Mesodermal cell (in vitro differentiated cells): ENCODE results near the gene ANGPTL2.

Experiments
- H3K27ac ChIP-seq: 2 replicates; pipeline ENCODE4 v1.7.0; 2013; ENCODE audit warnings: mild to moderate bottlenecking, low read depth, low read length, moderate library complexity; ENCODE audit not compliant: severe bottlenecking
- H3K36me3 ChIP-seq: 2 replicates; pipeline ENCODE4 v1.7.1; 2013; ENCODE audit warnings: mild to moderate bottlenecking, low read length, moderate library complexity; ENCODE audit not compliant: control insufficient read depth, insufficient read depth
- H3K4me1 ChIP-seq: one replicate; pipeline ENCODE4 v1.7.1; 2013; ENCODE audit warnings: mild to moderate bottlenecking, low read length; ENCODE audit not compliant: insufficient read depth, control insufficient read depth, poor library complexity, severe bottlenecking
- H3K4me3 ChIP-seq: 2 replicates; pipeline ENCODE4 v1.7.0; 2013; ENCODE audit warnings: low read length, control low read depth, mild to moderate bottlenecking; ENCODE audit not compliant: insufficient read depth, poor library complexity, severe bottlenecking; ENCODE audit errors: extremely low read depth
- H3K9me3 ChIP-seq: 2 replicates; pipeline ENCODE4 v1.7.1; 2013; ENCODE audit warnings: mild to moderate bottlenecking, low read length, moderate library complexity; ENCODE audit not compliant: control insufficient read depth
- WGBS, 2 experiments: methylation state at CpG; one replicate each; pipeline ENCODE4 v1.1.5; 2013; ENCODE audit warnings: missing lambda C conversion rate in 2 of 2; ENCODE audit not compliant: insufficient coverage in 2 of 2; 5-methylcytosine and 5-hydroxymethylcytosine counted together

Gene ANGPTL2

GRCh38 chr9:127067603-127068220 lies 54.7 kb downstream of the ANGPTL2 start:
- no peaks in the 10 kb centered on the region for H3K4me1 ChIP-seq
- no peak overlapping the region for H3K27ac ChIP-seq
- H3K4me3 ChIP-seq: no peak overlapping the region
- WGBS, 2 experiments: 91 to 93% methylated on average over 4 of the region's 5 CpGs
- H3K36me3 ChIP-seq: no peaks in the 10 kb centered on the region
- no peaks in the 10 kb centered on the region for H3K9me3 ChIP-seq

DNA sequence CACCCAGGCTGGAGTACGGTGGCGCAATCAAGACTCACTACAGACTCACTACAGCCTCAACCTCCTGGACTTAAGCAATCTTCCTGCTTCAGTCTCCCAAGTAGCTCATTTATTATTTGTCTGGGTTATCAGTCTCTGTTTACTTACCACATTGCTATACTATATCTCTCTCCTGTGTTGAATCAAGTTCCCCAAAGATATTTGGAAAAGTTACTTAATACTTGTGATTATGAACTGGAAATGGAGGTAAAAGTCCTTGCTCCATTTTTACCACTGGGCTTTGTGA lies 55.6 kb downstream of the ANGPTL2 start:
- no peaks in the 10 kb centered on the region for H3K4me1 ChIP-seq
- no peak overlapping the region for H3K27ac ChIP-seq
- no peaks in the 10 kb centered on the region for H3K36me3 ChIP-seq
- H3K9me3 ChIP-seq: no peaks in the 10 kb centered on the region
- 94% methylated on average over 2 of the region's 2 CpGs; no CpG with 5 or more reads in 1 of the 2 experiments for WGBS, 2 experiments
- H3K4me3 ChIP-seq: no peak overlapping the region

GRCh38 chr9:127066060-127066850 lies 56.2 kb downstream of the ANGPTL2 start:
- Histone ChIP-seq H3K4me3 (no peak overlapping the region), H3K9me3 (no peaks in the 10 kb centered on the region), H3K27ac (no peak overlapping the region), H3K4me1 (no peaks in the 10 kb centered on the region), H3K36me3 (no peaks in the 10 kb centered on the region)
- WGBS, 2 experiments: 94 to 100% methylated on average over 7 of the region's 9 CpGs

DNA sequence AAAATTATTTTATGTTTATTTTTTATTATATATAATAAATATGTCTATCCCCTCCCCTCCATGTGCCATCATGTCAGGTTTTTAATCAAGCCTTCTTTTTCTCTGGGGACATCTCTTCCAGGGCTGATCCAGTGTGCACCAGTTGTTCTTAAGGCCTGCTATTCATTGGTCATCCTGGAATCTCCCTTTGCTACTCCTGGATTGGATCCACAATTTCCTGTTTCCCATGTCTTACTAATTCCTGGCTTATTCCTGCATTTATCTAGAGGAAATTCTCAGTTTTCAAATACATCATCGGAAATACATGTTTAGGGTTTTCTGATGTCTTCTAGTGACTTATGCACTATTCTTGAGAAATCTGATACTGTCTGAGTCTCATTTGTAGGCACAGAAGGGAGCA lies 56.8 kb downstream of the ANGPTL2 start:
- 100% methylated on average over 1 of the region's 1 CpG; no CpG with 5 or more reads in 1 of the 2 experiments for WGBS, 2 experiments
- Histone ChIP-seq H3K36me3 (no peaks in the 10 kb centered on the region), H3K4me1 (no peaks in the 10 kb centered on the region), H3K27ac (no peak overlapping the region), H3K9me3 (no peaks in the 10 kb centered on the region), H3K4me3 (no peak overlapping the region)

DNA sequence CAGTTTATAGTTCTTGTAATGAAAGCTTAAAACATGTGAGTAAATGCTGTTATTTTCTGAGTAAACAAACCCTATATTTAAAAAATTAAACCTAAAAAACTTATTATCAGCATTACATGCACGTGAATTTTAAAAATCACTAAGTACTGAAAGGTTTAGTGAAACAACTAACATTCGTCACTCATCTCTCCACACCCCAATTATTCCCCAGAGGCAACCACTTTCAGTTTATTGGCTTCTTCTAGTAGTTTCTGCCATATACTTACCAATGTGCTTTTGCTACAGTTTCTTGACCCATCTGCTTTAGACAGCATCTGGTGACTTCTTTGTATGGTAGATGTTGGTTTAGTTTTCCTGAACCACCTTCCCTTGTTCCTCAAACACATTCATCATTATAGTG lies 58.1 kb downstream of the ANGPTL2 start:
- H3K4me3 ChIP-seq: no peak overlapping the region
- H3K27ac ChIP-seq: no peak overlapping the region
- 69 to 96% methylated on average over 2 of the region's 2 CpGs for WGBS, 2 experiments
- no peaks in the 10 kb centered on the region for H3K9me3 ChIP-seq
- H3K4me1 ChIP-seq: no peaks in the 10 kb centered on the region
- no peaks in the 10 kb centered on the region for H3K36me3 ChIP-seq

GRCh38 chr9:127061411-127061810 lies 61.0 kb downstream of the ANGPTL2 start:
- H3K27ac ChIP-seq: no peak overlapping the region
- 90 to 94% methylated on average over 2 of the region's 3 CpGs for WGBS, 2 experiments
- H3K36me3 ChIP-seq: no peaks in the 10 kb centered on the region

DNA sequence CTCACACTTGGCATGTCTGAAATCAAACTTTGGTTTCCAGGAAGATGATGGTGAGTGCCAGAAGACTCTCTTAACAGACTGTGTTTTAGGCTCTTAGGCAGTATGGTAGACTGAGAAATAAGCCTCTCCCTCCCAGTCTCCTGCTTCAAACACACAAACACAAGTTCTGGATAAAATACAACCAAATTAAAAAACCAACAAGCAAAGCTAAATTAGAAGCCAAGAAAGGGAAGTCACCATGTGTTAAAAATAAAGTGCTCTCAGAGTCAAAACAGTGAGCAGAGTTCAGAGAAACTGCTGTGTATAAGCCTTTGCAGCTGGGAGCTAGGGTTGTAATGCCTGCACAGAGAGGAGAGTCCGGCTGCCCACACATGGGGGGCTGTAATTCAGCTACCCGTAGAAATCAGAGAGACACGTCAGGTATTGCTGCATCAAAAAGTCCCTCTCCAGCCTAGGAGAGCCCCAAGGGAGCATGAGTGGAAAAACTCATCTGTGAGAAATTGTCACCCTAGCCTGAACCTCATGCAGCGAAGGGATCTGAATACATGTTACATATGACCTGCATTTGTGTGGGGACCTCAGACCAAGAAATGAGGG lies 62.6 kb downstream of the ANGPTL2 start:
- H3K4me3 ChIP-seq: no peak overlapping the region
- H3K4me1 ChIP-seq: no peaks in the 10 kb centered on the region
- H3K27ac ChIP-seq: no peak overlapping the region
- WGBS, 2 experiments: 88 to 89% methylated on average over 4 of the region's 4 CpGs
- no peaks in the 10 kb centered on the region for H3K36me3 ChIP-seq
- no peaks in the 10 kb centered on the region for H3K9me3 ChIP-seq

More at GRCh38 chr9:127061411-127061810, 61.0 kb downstream of the ANGPTL2 start:
- Histone ChIP-seq H3K4me1 (no peaks in the 10 kb centered on the region), H3K9me3 (no peaks in the 10 kb centered on the region), H3K4me3 (no peak overlapping the region)

- Histone ChIP-seq H3K4me1 (no peaks in the 10 kb centered on the region), H3K36me3 (no peaks in the 10 kb centered on the region), H3K27ac (no peak overlapping the region), H3K4me3 (no peak overlapping the region), H3K9me3 (no peaks in the 10 kb centered on the region)
- 86 to 100% methylated on average over 1 of the region's 2 CpGs for WGBS, 2 experiments
Measured at GRCh38 chr9:127059030-127059429, 63.4 kb downstream of the ANGPTL2 start.

DNA sequence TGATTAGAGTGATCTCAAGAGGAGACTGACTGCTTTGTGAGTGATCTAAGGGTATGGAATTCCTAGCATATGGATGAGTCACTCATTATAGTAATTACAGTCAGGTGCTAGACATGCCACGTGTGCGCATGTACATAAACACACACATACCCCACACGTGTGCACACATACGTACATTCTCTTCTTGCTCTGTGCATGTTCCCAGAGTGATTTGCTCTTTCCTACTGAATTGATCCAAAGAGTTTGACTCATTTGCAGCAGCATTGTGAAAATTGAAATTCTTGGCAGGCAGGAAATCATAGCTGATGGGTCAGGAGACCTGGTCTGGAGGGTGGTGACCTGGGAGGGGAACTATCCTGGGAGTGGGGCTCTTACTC lies 63.8 kb downstream of the ANGPTL2 start:
- Histone ChIP-seq H3K4me1 (no peaks in the 10 kb centered on the region), H3K27ac (no peak overlapping the region)

GRCh38 chr9:127058011-127058644 lies 64.3 kb downstream of the ANGPTL2 start:
- Histone ChIP-seq H3K27ac (no peak overlapping the region), H3K4me3 (no peak overlapping the region), H3K4me1 (no peaks in the 10 kb centered on the region), H3K36me3 (no peaks in the 10 kb centered on the region), H3K9me3 (no peaks in the 10 kb centered on the region)
- 84 to 93% methylated on average over 7 of the region's 7 CpGs for WGBS, 2 experiments

More for the DNA sequence above, 63.8 kb downstream of the ANGPTL2 start:
- H3K4me3 ChIP-seq: no peak overlapping the region
- H3K36me3 ChIP-seq: no peaks in the 10 kb centered on the region
- no peaks in the 10 kb centered on the region for H3K9me3 ChIP-seq
- 98 to 100% methylated on average over 4 of the region's 4 CpGs for WGBS, 2 experiments
